Measurements from ENCODE around the gene PCDHGA1.
A peak's percentile ranks its signal among the peaks of the same experiment; 100 is the strongest.

The PCDHGA1 gene

GRCh38 chr5:141494761-141495452 lies 164.6 kb downstream of the PCDHGA1 start:
- no peak for DNase-seq

DNA sequence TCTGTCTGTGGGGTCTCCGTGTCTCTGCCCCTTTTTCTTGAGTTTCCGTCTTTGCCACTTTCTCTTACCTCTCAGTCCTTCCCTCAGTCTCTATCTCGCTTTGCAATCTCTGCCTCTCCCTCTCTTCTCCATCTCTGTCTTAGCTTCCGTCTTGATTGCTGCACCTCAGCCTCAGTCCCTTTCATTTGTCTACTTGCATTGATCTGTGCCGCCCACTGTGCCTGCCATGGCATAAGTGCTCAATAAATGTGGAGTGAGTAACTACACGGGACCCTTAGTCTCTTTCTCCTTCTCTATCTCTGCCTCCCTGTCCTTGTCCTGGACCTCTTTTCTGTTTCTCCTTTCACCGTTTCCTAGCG lies 165.1 kb downstream of the PCDHGA1 start:
- no peak for DNase-seq

- no peak for DNase-seq
Measured at GRCh38 chr5:141496038-141496437, 165.7 kb downstream of the PCDHGA1 start.

DNA sequence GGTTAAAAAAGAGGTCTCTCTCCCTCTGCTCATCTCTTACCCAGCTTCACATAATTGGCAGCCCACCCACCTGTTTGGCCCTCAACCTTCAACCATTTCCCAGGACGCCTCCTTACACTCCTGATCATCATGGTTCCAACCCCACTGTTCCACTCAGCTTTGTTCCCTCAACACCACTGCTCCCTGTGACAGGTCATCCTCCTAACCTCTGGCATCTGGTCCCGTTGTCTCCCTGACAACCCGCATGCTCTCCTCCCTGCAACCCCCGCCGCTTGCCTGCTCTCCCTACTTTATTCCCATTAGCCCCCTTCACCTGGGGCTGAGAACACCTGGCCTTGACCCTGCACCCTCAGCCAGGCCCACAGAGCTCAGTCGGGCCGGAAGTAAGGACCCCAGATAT lies 171.4 kb downstream of the PCDHGA1 start:
- DNase-seq, result no peak

GRCh38 chr5:141503681-141504080 lies 173.4 kb downstream of the PCDHGA1 start:
- no peak for DNase-seq

DNA sequence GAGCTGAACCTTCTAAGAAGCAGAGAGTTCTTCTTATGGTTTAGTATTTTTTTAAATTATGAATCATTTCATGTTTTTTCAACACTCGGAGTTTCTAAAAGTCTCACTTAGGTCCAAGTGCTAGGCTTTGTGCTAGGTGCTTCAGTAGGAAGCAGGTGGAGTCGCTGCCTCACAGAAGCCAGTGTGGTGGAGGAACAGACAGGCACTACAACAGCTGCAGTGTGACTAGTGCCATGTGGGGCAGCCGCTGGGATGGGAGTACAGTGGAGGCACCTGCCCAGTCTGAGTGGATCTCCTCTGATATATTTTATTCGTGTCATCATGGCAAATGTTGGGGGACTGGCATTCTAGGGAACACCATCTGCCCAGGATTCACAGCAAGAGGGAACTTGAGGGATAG lies 173.9 kb downstream of the PCDHGA1 start:
- DNase-seq, result no peak

- no peak for DNase-seq
Measured at GRCh38 chr5:141506381-141507155, 176.3 kb downstream of the PCDHGA1 start.

GRCh38 chr5:141507387-141508091 lies 177.2 kb downstream of the PCDHGA1 start:
- peak; percentile 33 for DNase-seq

- DNase-seq, result no peak
Measured at GRCh38 chr5:141508440-141508797, 178.1 kb downstream of the PCDHGA1 start.

GRCh38 chr5:141508798-141509611 lies 178.7 kb downstream of the PCDHGA1 start:
- peak; percentile 44 for DNase-seq

DNA sequence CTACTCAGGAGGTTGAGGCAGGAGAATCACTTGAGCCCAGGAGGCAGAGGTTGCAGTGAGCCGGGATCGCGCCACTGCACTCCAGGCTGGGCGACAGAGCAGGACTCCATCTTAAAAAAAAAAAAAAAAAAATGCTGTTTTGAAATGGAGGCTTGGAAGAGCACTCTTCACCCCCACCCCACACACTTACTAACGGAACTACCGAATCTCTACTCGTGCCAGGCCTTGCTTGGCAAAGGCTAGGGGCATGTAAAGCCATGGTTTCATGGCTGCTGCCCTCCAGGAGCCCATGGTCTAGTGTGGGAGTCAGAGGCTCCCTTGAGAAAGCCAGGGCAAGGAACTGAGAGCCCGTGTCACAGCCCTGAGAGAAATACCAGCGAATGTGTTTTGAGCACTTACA lies 179.8 kb downstream of the PCDHGA1 start:
- no peak for DNase-seq

GRCh38 chr5:141510850-141511601 lies 180.7 kb downstream of the PCDHGA1 start:
- DNase-seq, result no peak

- DNase-seq, result no peak
Measured at GRCh38 chr5:141511771-141512325, 181.5 kb downstream of the PCDHGA1 start.

DNA sequence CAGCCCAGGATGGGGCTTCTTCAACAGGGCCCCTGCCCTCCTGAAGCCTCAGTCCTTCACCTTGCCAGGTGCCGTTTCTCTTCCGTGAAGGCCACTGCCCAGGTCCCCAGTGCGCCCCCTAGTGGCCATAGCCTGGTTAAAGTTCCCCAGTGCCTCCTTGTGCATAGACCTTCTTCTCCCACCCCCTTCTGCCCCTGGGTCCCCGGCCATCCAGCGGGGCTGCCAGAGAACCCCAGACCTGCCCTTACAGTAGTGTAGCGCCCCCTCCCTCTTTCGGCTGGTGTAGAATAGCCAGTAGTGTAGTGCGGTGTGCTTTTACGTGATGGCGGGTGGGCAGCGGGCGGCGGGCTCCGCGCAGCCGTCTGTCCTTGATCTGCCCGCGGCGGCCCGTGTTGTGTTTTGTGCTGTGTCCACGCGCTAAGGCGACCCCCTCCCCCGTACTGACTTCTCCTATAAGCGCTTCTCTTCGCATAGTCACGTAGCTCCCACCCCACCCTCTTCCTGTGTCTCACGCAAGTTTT lies 182.1 kb downstream of the PCDHGA1 start:
- no peak for DNase-seq

- DNase-seq, result no peak
Measured at GRCh38 chr5:141512911-141513626, 182.8 kb downstream of the PCDHGA1 start.

DNA sequence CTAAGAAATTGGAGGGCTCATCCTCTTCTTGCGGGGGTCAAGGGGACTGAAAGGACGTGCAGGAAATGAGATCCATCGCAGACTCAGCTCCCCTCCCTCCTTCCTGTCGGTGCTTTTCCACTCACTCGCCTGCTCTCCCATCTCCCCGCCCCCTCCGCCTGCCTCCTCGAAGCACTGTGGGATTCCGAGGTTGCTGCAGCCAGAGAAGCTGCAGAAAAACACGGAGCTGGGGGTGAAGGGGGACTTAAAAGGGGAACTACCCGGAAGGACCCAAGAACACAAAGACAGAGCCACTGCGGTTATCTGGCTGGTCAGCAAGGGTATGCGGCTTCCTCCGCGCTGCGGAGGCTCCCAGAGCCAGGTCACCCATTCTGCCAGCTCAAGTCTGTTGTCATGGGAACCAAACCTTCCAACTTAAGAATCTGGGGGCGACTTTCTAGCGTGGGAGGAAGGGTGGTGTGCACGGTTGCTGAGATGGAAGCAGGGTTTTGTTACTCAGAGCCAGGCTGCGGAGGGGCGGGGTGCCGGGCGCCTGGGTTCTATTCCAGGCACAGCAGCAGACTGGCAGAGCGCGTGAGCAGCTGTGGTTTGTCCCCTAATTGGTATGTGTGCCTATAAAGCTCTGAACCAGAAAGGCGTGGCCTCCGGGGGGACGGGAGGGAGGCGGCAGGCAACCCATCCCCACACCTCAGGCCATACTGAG lies 183.5 kb downstream of the PCDHGA1 start:
- DNase-seq, result no peak

DNA sequence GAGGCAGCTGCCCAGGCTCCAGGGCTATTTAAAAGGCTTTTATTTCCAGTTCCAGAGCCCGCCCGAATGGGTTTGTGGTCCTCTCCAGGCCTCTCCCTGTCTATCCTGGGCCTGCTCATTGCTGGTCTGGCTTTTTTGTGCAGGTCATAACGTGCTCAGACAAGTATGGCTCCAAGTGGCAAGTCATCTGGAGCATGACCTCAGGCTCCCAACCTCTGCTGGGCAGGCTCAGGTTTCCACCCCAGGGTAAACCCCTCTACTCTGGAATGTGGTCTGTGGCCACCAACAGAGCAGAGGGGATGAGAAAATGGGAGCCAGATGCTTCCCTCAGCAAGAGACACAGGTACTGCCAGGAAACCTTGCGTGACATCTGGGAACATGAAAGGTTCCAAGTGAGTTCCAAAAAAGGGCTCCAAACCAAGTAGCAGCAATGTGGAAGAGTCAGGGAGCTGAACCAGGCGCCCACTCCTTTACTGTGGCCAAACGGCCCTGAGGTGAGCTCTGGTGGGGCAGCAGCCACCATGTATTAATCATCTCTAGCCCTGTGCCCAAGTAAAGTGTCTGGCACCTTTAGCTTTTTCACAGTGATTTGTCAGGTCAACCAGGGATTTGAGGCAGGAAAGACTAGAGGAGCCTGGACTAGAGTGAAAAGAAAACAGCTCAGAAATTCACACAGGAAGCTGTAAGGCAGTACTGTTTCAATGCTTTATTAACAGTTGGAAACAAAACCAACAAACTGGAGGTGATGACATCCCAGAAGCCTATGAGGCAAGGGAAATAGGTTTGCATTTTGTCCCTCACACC lies 184.2 kb downstream of the PCDHGA1 start:
- no peak for DNase-seq

GRCh38 chr5:141515141-141515540 lies 184.8 kb downstream of the PCDHGA1 start:
- no peak for DNase-seq

DNA sequence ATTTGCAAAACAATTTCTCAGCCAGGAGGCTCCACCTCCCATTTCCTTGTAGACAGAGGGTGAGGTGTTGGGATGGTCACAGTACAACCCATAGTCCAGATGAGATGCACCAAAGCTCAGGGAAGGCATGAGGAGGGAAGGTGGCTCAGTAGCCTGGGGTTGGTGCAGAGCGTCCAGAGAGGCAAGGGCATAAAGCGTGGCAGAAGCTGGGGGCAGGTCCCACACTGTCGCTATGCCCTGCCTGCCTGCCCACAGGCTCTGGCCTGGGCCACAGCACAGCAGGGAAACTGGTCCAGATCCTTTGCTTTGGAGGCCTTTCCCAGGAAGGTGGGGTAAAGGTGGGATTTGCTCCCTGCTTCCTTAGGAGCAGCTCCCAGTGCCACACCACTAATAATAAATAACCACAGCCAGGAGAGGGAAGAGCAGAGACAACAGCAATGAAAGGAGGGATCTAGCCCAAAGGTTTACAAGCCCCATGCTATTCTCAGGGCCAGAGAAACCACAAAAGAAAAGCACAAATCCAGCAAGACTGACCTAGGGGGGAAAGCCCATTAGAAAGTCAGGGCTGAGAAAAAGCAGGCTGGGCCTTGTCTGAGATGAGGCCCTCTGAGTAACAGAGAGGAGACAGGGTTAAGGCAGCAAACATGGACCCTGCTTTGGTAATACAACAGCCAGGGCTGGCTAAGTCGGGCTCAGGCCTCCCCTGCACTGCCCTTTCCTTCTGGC lies 185.8 kb downstream of the PCDHGA1 start:
- no peak for DNase-seq

All from SIG-M5 (cell line).